ENCODE results near the gene SMAD6. TPM values are rescaled to one million over a fixed set of nuclear protein-coding genes. Genes with fewer than 3 reads are reported as not detected.

Gene SMAD6
- 14.6 and 17.5 TPM in 2 replicates for total RNA-seq
- long read RNA-seq, partial matches to known transcripts = 0 of 1 reads
- long read RNA-seq, other reads (novel, unspliced or antisense) = 1 of 1 reads

GRCh38 chr15:66702035-66702786, at the start of gene SMAD6:
SMAD6 (plus strand) TSS chr15:66702236; CDS start chr15:66703259, 1,023 bp downstream.
- H3K27ac Mint-ChIP-seq (ENCODE audit: unreplicated experiment) = peak within 1 kb of the TSS; percentile 89
- H3K4me3 Mint-ChIP-seq (ENCODE audit: unreplicated experiment) = peak within 1 kb of the TSS; percentile 92
- peaks cover 45% of the 10 kb centered on the region for H3K4me1 Mint-ChIP-seq (ENCODE audit: unreplicated experiment)
- peak; percentile 97 for DNase-seq (ENCODE audit: extremely low spot score, unreplicated experiment)
- H3K9me3 Mint-ChIP-seq (ENCODE audit: unreplicated experiment) = no peaks in the 10 kb centered on the region
- no peaks in the 10 kb centered on the region for H3K36me3 Mint-ChIP-seq (ENCODE audit: unreplicated experiment)
- TF ChIP-seq CTCF (IDR thresholded peaks at IDR 0.05) = no peak
- H3K27me3 Mint-ChIP-seq (ENCODE audit: unreplicated experiment) = no peaks in the 10 kb centered on the region

GRCh38 chr15:66652806-66653205, 49.2 kb upstream of the SMAD6 start:
- Mint-ChIP-seq H3K4me3 (ENCODE audit: unreplicated experiment) (no peak overlapping the region), H3K4me1 (ENCODE audit: unreplicated experiment) (peaks cover 19% of the 10 kb centered on the region), H3K27me3 (ENCODE audit: unreplicated experiment) (no peaks in the 10 kb centered on the region), H3K36me3 (ENCODE audit: unreplicated experiment) (no peaks in the 10 kb centered on the region), H3K27ac (ENCODE audit: unreplicated experiment) (no peak overlapping the region), H3K9me3 (ENCODE audit: unreplicated experiment) (no peaks in the 10 kb centered on the region)
- no peak for DNase-seq (ENCODE audit: extremely low spot score, unreplicated experiment)
- no peak for TF ChIP-seq CTCF (IDR thresholded peaks at IDR 0.05)

GRCh38 chr15:66653398-66653797, 48.6 kb upstream of the SMAD6 start:
- DNase-seq (ENCODE audit: extremely low spot score, unreplicated experiment) = no peak
- no peak for TF ChIP-seq CTCF (IDR thresholded peaks at IDR 0.05)
- Mint-ChIP-seq H3K4me3 (ENCODE audit: unreplicated experiment) (no peak overlapping the region), H3K4me1 (ENCODE audit: unreplicated experiment) (peaks cover 19% of the 10 kb centered on the region), H3K36me3 (ENCODE audit: unreplicated experiment) (no peaks in the 10 kb centered on the region), H3K27ac (ENCODE audit: unreplicated experiment) (no peak overlapping the region), H3K27me3 (ENCODE audit: unreplicated experiment) (no peaks in the 10 kb centered on the region), H3K9me3 (ENCODE audit: unreplicated experiment) (no peaks in the 10 kb centered on the region)

- Mint-ChIP-seq H3K4me1 (ENCODE audit: unreplicated experiment) (peaks cover 19% of the 10 kb centered on the region), H3K36me3 (ENCODE audit: unreplicated experiment) (no peaks in the 10 kb centered on the region), H3K4me3 (ENCODE audit: unreplicated experiment) (no peak overlapping the region), H3K27me3 (ENCODE audit: unreplicated experiment) (no peaks in the 10 kb centered on the region), H3K27ac (ENCODE audit: unreplicated experiment) (no peak overlapping the region), H3K9me3 (ENCODE audit: unreplicated experiment) (no peaks in the 10 kb centered on the region)
- TF ChIP-seq CTCF (IDR thresholded peaks at IDR 0.05) = no peak
- DNase-seq (ENCODE audit: extremely low spot score, unreplicated experiment) = no peak
Measured at GRCh38 chr15:66653852-66654251, 48.2 kb upstream of the SMAD6 start.

- no peak overlapping the region for H3K4me3 Mint-ChIP-seq (ENCODE audit: unreplicated experiment)
- no peaks in the 10 kb centered on the region for H3K36me3 Mint-ChIP-seq (ENCODE audit: unreplicated experiment)
- no peaks in the 10 kb centered on the region for H3K9me3 Mint-ChIP-seq (ENCODE audit: unreplicated experiment)
- DNase-seq (ENCODE audit: extremely low spot score, unreplicated experiment) = no peak
- no peak overlapping the region for H3K27ac Mint-ChIP-seq (ENCODE audit: unreplicated experiment)
- no peaks in the 10 kb centered on the region for H3K27me3 Mint-ChIP-seq (ENCODE audit: unreplicated experiment)
- H3K4me1 Mint-ChIP-seq (ENCODE audit: unreplicated experiment) = peaks cover 19% of the 10 kb centered on the region
- TF ChIP-seq CTCF (IDR thresholded peaks at IDR 0.05) = no peak
Measured at GRCh38 chr15:66654361-66654738, 47.7 kb upstream of the SMAD6 start.
